ENCODE results near the gene LYZL4. TPM values are rescaled to one million over a fixed set of nuclear protein-coding genes. Genes with fewer than 3 reads are reported as not detected.
A peak's percentile ranks its signal among the peaks of the same experiment; 100 is the strongest.

LYZL4 gene
- not detected for polyA plus RNA-seq (ENCODE audit: insufficient read length in 3 of 3)
- long read RNA-seq, donor 1 = 0 reads
- long read RNA-seq, donor 2 = 0 reads
- long read RNA-seq, donor 3 = 0 reads
- long read RNA-seq, donor 4 = 0 reads
- long read RNA-seq, donor 5 = 0 reads
- long read RNA-seq, donor 6 = 0 reads
- long read RNA-seq, donor 7 = 0 reads
- long read RNA-seq, donor 8 = 0 reads
- long read RNA-seq, donor 9 = 0 reads
- long read RNA-seq, donor 10 = 0 reads
- long read RNA-seq, donor 11 = 0 reads
- long read RNA-seq, donor 12 = 0 reads
- long read RNA-seq, donor 13 = 0 reads
- long read RNA-seq, donor 14 = 0 reads
- long read RNA-seq, donor 15 = 0 reads
- long read RNA-seq, donor 16 = 0 reads

- DNase-seq (ENCODE audit: extremely low read depth in 1 of 11, low read depth in 9 of 11, low spot score in 4 of 11) = no peak
These were observed at the start of gene LYZL4 for GRCh38 chr3:42410370-42411131. Gene LYZL4, minus strand, starts transcription at chr3:42410610. Its CDS starts 3,359 bp downstream, at chr3:42407251.

GRCh38 chr3:42459151-42459550, 48.7 kb upstream of the LYZL4 start:
- DNase-seq (ENCODE audit: extremely low read depth in 1 of 11, low read depth in 9 of 11, low spot score in 4 of 11) = no peak

- no peak for DNase-seq (ENCODE audit: extremely low read depth in 1 of 11, low read depth in 9 of 11, low spot score in 4 of 11)
These were observed 45.8 kb upstream of the LYZL4 start for GRCh38 chr3:42456211-42456610.

GRCh38 chr3:42451546-42452230, 41.3 kb upstream of the LYZL4 start:
- no peak for DNase-seq (ENCODE audit: extremely low read depth in 1 of 11, low read depth in 9 of 11, low spot score in 4 of 11)

GRCh38 chr3:42451116-42451515, 40.7 kb upstream of the LYZL4 start:
- no peak for DNase-seq (ENCODE audit: extremely low read depth in 1 of 11, low read depth in 9 of 11, low spot score in 4 of 11)

- no peak for DNase-seq (ENCODE audit: extremely low read depth in 1 of 11, low read depth in 9 of 11, low spot score in 4 of 11)
These were observed 40.2 kb upstream of the LYZL4 start for GRCh38 chr3:42450567-42450966.

GRCh38 chr3:42447481-42447880, 37.1 kb upstream of the LYZL4 start:
- no peak for DNase-seq (ENCODE audit: extremely low read depth in 1 of 11, low read depth in 9 of 11, low spot score in 4 of 11)

- no peak for DNase-seq (ENCODE audit: extremely low read depth in 1 of 11, low read depth in 9 of 11, low spot score in 4 of 11)
These were observed 36.0 kb upstream of the LYZL4 start for GRCh38 chr3:42446111-42447050.

GRCh38 chr3:42443819-42444436, 33.5 kb upstream of the LYZL4 start:
- DNase-seq (ENCODE audit: extremely low read depth in 1 of 11, low read depth in 9 of 11, low spot score in 4 of 11) = peak; percentile 36 to 70 (median 57)

- DNase-seq (ENCODE audit: extremely low read depth in 1 of 11, low read depth in 9 of 11, low spot score in 4 of 11) = no peak
These were observed 32.9 kb upstream of the LYZL4 start for GRCh38 chr3:42443292-42443691.

- no peak for DNase-seq (ENCODE audit: extremely low read depth in 1 of 11, low read depth in 9 of 11, low spot score in 4 of 11)
These were observed 32.2 kb upstream of the LYZL4 start for GRCh38 chr3:42442640-42443039.

GRCh38 chr3:42441791-42442190, 31.4 kb upstream of the LYZL4 start:
- no peak for DNase-seq (ENCODE audit: extremely low read depth in 1 of 11, low read depth in 9 of 11, low spot score in 4 of 11)

- DNase-seq (ENCODE audit: extremely low read depth in 1 of 11, low read depth in 9 of 11, low spot score in 4 of 11) = no peak
These were observed 30.5 kb upstream of the LYZL4 start for GRCh38 chr3:42440924-42441323.

- no peak for DNase-seq (ENCODE audit: extremely low read depth in 1 of 11, low read depth in 9 of 11, low spot score in 4 of 11)
These were observed 29.1 kb upstream of the LYZL4 start for GRCh38 chr3:42439261-42440115.

- DNase-seq (ENCODE audit: extremely low read depth in 1 of 11, low read depth in 9 of 11, low spot score in 4 of 11) = no peak
These were observed 28.3 kb upstream of the LYZL4 start for GRCh38 chr3:42438758-42439157.

GRCh38 chr3:42438193-42438592, 27.8 kb upstream of the LYZL4 start:
- DNase-seq (ENCODE audit: extremely low read depth in 1 of 11, low read depth in 9 of 11, low spot score in 4 of 11) = no peak

GRCh38 chr3:42434777-42435380, 24.5 kb upstream of the LYZL4 start:
- no peak for DNase-seq (ENCODE audit: extremely low read depth in 1 of 11, low read depth in 9 of 11, low spot score in 4 of 11)
